Pancreas (tissue), 10 donors: ENCODE results near the gene SLC25A14. TPM values are rescaled to one million over a fixed set of nuclear protein-coding genes. Genes with fewer than 3 reads are reported as not detected.

Experiments
- ATAC-seq, 4 donors: fragments of 200-7000 bp; cut with Tn5 transposase; one replicate each; pipeline versions ENCODE4 v1.8.0 to v1.9.1; 2020; ENCODE audit warnings: mild to moderate bottlenecking in 4 of 4, moderate library complexity in 4 of 4
- DNase-seq, 6 donors: peaks; one replicate each; pipeline ENCODE4 v3.0.0-alpha.2; 2020
- FAIRE-seq: peaks from 2 replicates; lab custom pipeline; 2012; peaks lifted over from hg19 to GRCh38; lab: Jason Lieb, UNC
- H3K27ac ChIP-seq, 4 donors: fragments of 200-600 bp; sonication (generic); 1 replicate in 3 of 4; 2 replicates in 1 of 4; pipeline versions ENCODE4 v1.5.0 to v1.8.0; 2020
- H3K27me3 ChIP-seq, 4 donors: fragments of 200-600 bp; one replicate each; pipeline ENCODE4 v1.8.0; 2021
- H3K36me3 ChIP-seq, 3 donors: fragments of 200-600 bp; sonication (generic) in 1 of 3; one replicate each; pipeline versions ENCODE4 v1.5.0 to v1.8.0; 2020 to 2021
- H3K4me1 ChIP-seq, 3 donors: fragments of 200-600 bp; one replicate each; pipeline ENCODE4 v1.8.0; 2021
- H3K4me3 ChIP-seq, 4 donors: fragments of 200-600 bp; sonication (generic) in 2 of 4; one replicate each; pipeline versions ENCODE4 v1.5.0 to v1.8.0; 2020 to 2021
- H3K9me3 ChIP-seq, 4 donors: fragments of 200-600 bp; one replicate each; pipeline ENCODE4 v1.8.0; 2021
- CTCF ChIP-seq, 4 donors: fragments of 200-600 bp; sonication (generic) in 3 of 4; IDR thresholded peaks; one replicate each; pipeline versions ENCODE4 v1.5.0 to v1.8.0; 2021; ENCODE audit warnings: antibody characterized with exemption in 4 of 4
- WGBS, 2 donors: extraction: QIAGEN DNeasy Blood & Tissue Kit; methylation state at CpG; one replicate each; pipeline ENCODE4 v1.1.7; 2013; 5-methylcytosine and 5-hydroxymethylcytosine counted together
- intact Hi-C, 3 donors: fragments of 100-400 bp; cut with DNase I; formaldehyde crosslinking; loops; one replicate each; pipeline versions ENCODE4 v1.11.1 to v1.14.2; 2022
- polyA plus RNA-seq, 2 donors: library from polyadenylated mRNA; stranded (reverse); fragments of 200-250 nt; gene quantifications; one replicate each; pipeline ENCODE4 v1.2.3, GENCODE V29; 2013
- total RNA-seq, 6 donors: library from RNA; stranded (reverse); fragmentation: NEBNext Ultra II Directional in 4 of 6; extraction: Animal tissue kit (Norgen Biotek cat#: 25700) in 4 of 6; gene quantifications; one replicate each; pipeline versions ENCODE4 v1.2.1 to v1.2.4, GENCODE V29; 2021 to 2023
- donor health status: healthy with polysubstance abuse.
- donor health status: DM: no; HTN: no; CAD: no; lungs with moderate emphysema.
- donor health status: DM: no; HTN: no; CAD: no.
- donor health status: control.
- donor health status: control.
- donor health status: Bipolar disorder and iron deficiency.
- donor health status: DM: yes; HTN: yes; CAD: no.
- donor health status: DM: no; HTN: no; CAD: no.
- donor health status: DM: no; HTN: no; CAD: no.
- donor health status: DM: yes; HTN: yes; CAD: no.

SLC25A14 gene
- total and polyA plus RNA-seq, 8 donors: 4.5 to 37.1 (median 7.1) TPM

DNA sequence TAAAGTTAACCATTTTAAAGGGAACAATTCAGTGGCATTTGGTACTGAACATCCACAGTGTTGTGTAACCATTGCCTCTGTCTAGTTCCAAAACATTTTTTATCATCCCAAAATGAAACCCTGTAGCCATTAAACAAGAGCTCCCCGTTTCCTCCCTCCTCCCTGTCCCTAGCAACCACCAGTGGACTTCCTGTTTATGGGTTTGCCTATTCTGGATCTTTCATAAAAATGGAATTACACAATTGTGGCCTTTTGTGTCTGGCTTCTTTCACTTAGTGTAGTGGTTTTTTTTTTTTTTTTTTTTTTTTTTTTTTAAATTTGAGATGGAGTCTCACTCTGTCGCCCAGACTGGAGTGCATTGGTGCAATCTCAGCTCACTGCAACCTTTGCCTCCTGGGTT, 73.7 kb downstream of the SLC25A14 start:
- H3K4me1 ChIP-seq: no peaks in the 10 kb centered on the region
- 63 to 95% methylated on average over 2 of the region's 2 CpGs for WGBS, 2 donors
- no peak for ATAC-seq
- intact Hi-C loops: no loop called here
- no peak for TF ChIP-seq CTCF (IDR thresholded peaks at IDR 0.05)
- DNase-seq: no peak
- peaks cover 0 to 3% (median 0%) of the 10 kb centered on the region in 3 donors for H3K36me3 ChIP-seq
- H3K9me3 ChIP-seq: no peaks in the 10 kb centered on the region
- no peak overlapping the region for H3K27ac ChIP-seq
- no peak for FAIRE-seq
- no peak overlapping the region for H3K4me3 ChIP-seq
- H3K27me3 ChIP-seq: no peaks in the 10 kb centered on the region

DNA sequence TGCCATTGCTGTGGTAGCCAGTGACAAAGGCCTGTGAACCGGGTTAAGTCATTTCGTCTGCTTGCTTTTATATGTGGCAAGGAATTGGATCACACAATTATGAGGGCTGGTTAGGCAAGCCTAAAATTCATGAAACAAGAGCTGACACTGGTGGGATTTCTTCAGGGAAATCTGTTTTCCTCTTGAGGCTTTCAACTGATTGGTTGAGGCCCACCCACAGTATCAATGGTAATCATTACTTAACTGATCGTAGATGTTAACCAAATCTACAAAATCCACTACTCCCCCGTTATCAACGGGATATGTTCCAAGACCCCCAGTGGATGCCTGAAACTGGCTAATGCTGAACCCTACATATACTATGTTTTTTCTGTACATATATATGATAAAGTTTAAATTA, 75.1 kb downstream of the SLC25A14 start:
- no peak for TF ChIP-seq CTCF (IDR thresholded peaks at IDR 0.05)
- Histone ChIP-seq H3K36me3 (no peaks in the 10 kb centered on the region), H3K4me1 (no peaks in the 10 kb centered on the region), H3K9me3 (no peaks in the 10 kb centered on the region), H3K27ac (no peak overlapping the region), H3K27me3 (no peaks in the 10 kb centered on the region), H3K4me3 (no peak overlapping the region)
- ATAC-seq: no peak
- no peak for DNase-seq
- FAIRE-seq: no peak
- WGBS, 2 donors: 90 to 94% methylated on average over 5 of the region's 5 CpGs
- intact Hi-C loops: no loop called here

DNA sequence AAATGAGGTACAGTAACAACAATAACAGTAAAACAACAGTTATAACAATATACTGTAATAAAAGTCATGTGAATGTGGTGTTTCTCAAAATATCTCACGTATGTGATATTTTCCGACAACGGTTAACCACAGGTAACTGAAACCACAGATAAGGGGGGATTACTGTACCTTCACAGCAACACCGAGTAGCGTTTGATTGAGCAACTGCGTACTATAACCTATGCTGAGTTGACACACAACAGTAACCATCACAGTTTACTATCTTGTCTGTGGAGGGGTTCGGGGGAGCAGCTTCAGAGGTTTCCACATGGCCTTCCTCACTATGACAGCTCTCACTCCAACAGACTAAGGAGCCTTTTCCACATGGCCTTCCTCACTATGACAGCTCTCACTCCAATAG, 75.5 kb downstream of the SLC25A14 start:
- H3K27ac ChIP-seq: no peak overlapping the region
- no peaks in the 10 kb centered on the region for H3K27me3 ChIP-seq
- no peaks in the 10 kb centered on the region for H3K9me3 ChIP-seq
- intact Hi-C loops: no loop called here
- TF ChIP-seq CTCF (IDR thresholded peaks at IDR 0.05): no peak
- DNase-seq (no peak), FAIRE-seq (no peak), ATAC-seq (no peak)
- WGBS, 2 donors: 88 to 94% methylated on average over 7 of the region's 7 CpGs
- H3K36me3 ChIP-seq: no peaks in the 10 kb centered on the region
- no peaks in the 10 kb centered on the region for H3K4me1 ChIP-seq
- H3K4me3 ChIP-seq: no peak overlapping the region

DNA sequence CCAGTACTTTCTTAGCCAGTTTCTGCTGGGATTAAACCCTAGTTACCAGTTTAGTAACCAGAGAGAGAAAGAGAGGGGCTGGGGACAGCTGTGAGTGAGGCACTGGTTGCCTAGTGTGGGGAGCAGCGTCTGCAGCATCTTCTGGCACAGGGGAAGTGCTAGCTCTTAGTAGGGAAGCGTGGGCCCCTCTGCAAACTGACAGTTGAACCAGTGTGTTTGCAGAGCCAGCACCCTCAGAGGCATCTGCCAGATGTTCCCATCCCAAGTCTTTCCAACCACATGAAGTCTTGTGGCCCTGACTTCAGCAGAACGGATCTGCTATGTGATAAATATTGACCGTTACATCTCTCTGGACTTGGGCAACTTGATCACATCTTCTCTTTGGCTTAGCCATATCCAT, 77.1 kb downstream of the SLC25A14 start:
- no peaks in the 10 kb centered on the region for H3K36me3 ChIP-seq
- ATAC-seq: no peak
- H3K4me1 ChIP-seq: no peaks in the 10 kb centered on the region
- no peak overlapping the region for H3K27ac ChIP-seq
- no peak for DNase-seq
- H3K4me3 ChIP-seq: no peak overlapping the region
- H3K27me3 ChIP-seq: no peaks in the 10 kb centered on the region
- TF ChIP-seq CTCF (IDR thresholded peaks at IDR 0.05): no peak
- FAIRE-seq: no peak
- intact Hi-C loops: no loop called here
- H3K9me3 ChIP-seq: no peaks in the 10 kb centered on the region
- WGBS, 2 donors: 74 to 77% methylated on average over 4 of the region's 4 CpGs

GRCh38 chrX:130418066-130418465, 78.3 kb downstream of the SLC25A14 start:
- DNase-seq (no peak), ATAC-seq (no peak), FAIRE-seq (no peak)
- intact Hi-C loops: no loop called here
- H3K4me3 ChIP-seq: no peak overlapping the region
- TF ChIP-seq CTCF (IDR thresholded peaks at IDR 0.05): no peak
- peaks cover 0 to 7% (median 0%) of the 10 kb centered on the region in 4 donors for H3K27me3 ChIP-seq
- no peak overlapping the region for H3K27ac ChIP-seq
- no peaks in the 10 kb centered on the region for H3K4me1 ChIP-seq
- H3K9me3 ChIP-seq: no peaks in the 10 kb centered on the region
- WGBS, 2 donors: 38 to 57% methylated on average over 2 of the region's 2 CpGs
- H3K36me3 ChIP-seq: no peaks in the 10 kb centered on the region
